Upper lobe of right lung (tissue), 1 donor: ENCODE measurements around the gene NME4. TPM values are rescaled to one million over a fixed set of nuclear protein-coding genes. Genes with fewer than 3 reads are reported as not detected.

Experiments used
- ATAC-seq: fragments of 200-7000 bp; cut with Tn5 transposase; one replicate; pipeline ENCODE4 v1.9.1; 2020; ENCODE audit warnings: mild to moderate bottlenecking, moderate library complexity
- DNase-seq: peaks from one replicate; pipeline ENCODE4 v3.0.0-alpha.2; 2020
- H3K27ac ChIP-seq: fragments of 200-600 bp; one replicate; pipeline ENCODE4 v1.8.0; 2022
- H3K27me3 ChIP-seq: fragments of 200-600 bp; one replicate; pipeline ENCODE4 v1.8.0; 2022; ENCODE audit warnings: mild to moderate bottlenecking
- H3K36me3 ChIP-seq: fragments of 200-600 bp; one replicate; pipeline ENCODE4 v1.8.0; 2022
- H3K4me1 ChIP-seq: fragments of 200-600 bp; one replicate; pipeline ENCODE4 v1.8.0; 2022
- H3K4me3 ChIP-seq: fragments of 200-600 bp; one replicate; pipeline ENCODE4 v1.8.0; 2022; ENCODE audit warnings: mild to moderate bottlenecking
- H3K9me3 ChIP-seq: fragments of 200-600 bp; one replicate; pipeline ENCODE4 v1.8.0; 2022
- CTCF ChIP-seq: fragments of 200-600 bp; IDR thresholded peaks from one replicate; pipeline ENCODE4 v1.8.0; 2022; ENCODE audit warnings: antibody characterized with exemption
- intact Hi-C: fragments of 100-400 bp; cut with DNase I; formaldehyde crosslinking; loops from one replicate; pipeline ENCODE4 v1.11.0; 2022
- total RNA-seq: library from RNA; stranded (reverse); fragmentation: NEBNext Ultra II Directional; extraction: Animal tissue kit (Norgen Biotek cat#: 25700); gene quantifications from one replicate; pipeline ENCODE4 v1.2.1, GENCODE V29; 2021
- donor health status: DM: no; HTN: yes; CAD: no; lungs with severe emphysema.

The NME4 gene
- total RNA-seq, 1 donor from 2014 or later, result 45.6 TPM

DNA sequence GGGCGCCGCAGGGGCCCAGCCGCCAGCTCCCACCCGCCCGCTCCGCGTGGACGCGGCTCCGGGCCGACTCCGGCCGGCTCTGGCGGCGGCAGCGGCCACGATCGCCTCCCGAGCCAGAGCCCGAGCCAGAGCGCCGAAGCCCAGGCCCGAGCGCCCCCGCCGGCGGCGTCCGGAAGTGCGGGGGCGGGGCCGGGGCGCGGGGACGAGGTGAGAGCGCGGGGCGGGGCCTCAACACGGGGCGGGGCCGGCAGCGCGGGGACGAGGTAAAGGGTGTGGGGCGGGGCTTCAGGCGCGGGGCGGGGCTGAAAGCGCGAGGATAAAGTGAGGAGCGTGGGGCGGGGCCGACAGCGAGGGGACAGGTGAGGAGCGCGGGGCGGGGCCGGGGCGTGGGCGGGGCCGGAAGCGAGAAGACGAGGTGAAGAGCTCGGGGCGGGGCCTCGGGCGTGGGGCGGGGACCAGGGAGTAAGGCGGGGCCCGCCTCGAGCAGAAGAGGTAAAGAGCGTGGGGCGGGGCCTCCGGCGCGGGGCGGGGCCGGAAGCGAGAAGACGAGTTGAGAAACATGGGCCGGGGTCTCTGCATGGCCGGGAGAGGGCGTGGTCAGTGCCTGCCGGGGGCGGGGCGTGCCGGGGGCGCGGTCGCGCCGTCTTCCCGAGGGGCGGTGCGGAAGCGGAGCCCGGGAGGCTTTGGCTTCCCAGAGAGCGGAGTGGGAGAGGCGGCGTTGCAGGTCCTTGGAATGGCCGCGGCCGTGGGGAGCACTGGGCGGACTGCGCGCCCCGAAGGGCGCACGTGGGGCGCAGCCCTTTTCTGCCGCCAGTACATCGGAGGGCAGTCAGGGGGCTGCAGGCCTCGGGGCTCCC lies 44.2 kb upstream of the NME4 start, which contains the start of gene AXIN1:
Gene AXIN1, minus strand, starts transcription at position 177 of the 857 bp plus-strand sequence. CDS start 5,698 bp downstream, outside the sequence.
- no peaks in the 10 kb centered on the region for H3K27me3 ChIP-seq
- peaks cover 8% of the 10 kb centered on the region for H3K36me3 ChIP-seq
- intact Hi-C loops, result loop anchor here (10.0 kb wide), 1 partner anchor 118 kb away; the partner anchor contains the start of gene FAM234A
- ATAC-seq (peak; percentile 94), DNase-seq (peak; percentile 100)
- H3K27ac ChIP-seq, result peak within 1 kb of the TSS; percentile 68
- H3K4me3 ChIP-seq, result peak within 1 kb of the TSS; percentile 69
- H3K9me3 ChIP-seq, result no peaks in the 10 kb centered on the region
- peak; percentile 27 for TF ChIP-seq CTCF
- peaks cover 10% of the 10 kb centered on the region for H3K4me1 ChIP-seq

DNA sequence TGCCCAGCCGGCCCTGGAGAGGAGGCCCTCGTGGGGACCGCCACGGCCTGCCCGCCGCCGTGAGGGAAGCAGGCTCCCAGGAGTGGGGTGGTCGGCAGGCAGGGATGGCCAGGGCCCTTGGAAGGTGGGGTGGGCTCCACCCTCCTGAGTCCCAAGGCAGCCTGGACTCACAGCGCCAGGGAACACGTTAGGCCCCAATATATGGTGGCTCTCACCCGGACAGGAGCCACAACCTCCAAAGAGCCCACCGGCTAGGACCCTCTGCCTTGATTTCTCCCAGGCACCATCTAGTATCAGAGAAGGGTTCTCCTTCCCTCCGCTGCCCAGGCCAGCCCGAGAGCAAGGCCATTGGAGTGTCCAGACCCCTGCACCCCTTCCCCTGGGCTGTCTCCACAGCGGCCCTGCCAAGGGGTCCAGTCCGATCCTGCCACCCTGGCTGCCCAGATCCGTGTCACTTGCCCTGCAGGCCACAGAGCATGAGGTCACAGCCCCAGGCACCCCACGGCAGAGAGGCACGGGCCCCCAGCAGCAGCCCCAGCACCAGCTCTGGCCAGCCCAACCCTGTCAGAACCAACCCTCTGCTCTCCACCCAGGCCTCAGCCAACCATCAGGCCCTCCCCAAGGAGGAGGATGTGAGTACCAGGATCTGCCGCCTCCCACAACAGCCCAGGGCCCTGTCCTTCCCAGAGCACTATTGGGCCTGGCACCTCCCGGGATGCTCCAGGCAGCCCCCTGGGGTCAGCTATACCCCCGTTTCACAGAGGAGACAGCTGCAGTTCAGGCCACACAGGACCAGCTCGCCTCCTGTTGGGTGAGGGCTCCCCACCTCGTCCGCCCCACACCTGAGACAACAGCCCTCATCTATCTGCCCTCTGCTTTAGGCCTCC lies 43.4 kb upstream of the NME4 start:
- Histone ChIP-seq H3K4me1 (peaks cover 10% of the 10 kb centered on the region), H3K27ac (peak overlapping the region; percentile 32), H3K27me3 (no peaks in the 10 kb centered on the region), H3K36me3 (peaks cover 8% of the 10 kb centered on the region), H3K9me3 (no peaks in the 10 kb centered on the region), H3K4me3 (peak overlapping the region; percentile 49)
- ATAC-seq (no peak), DNase-seq (peak; percentile 72)
- intact Hi-C loops, result loop anchor here (10.0 kb wide), 1 partner anchor 119 kb away; the partner anchor contains the start of gene FAM234A
- no peak for TF ChIP-seq CTCF

DNA sequence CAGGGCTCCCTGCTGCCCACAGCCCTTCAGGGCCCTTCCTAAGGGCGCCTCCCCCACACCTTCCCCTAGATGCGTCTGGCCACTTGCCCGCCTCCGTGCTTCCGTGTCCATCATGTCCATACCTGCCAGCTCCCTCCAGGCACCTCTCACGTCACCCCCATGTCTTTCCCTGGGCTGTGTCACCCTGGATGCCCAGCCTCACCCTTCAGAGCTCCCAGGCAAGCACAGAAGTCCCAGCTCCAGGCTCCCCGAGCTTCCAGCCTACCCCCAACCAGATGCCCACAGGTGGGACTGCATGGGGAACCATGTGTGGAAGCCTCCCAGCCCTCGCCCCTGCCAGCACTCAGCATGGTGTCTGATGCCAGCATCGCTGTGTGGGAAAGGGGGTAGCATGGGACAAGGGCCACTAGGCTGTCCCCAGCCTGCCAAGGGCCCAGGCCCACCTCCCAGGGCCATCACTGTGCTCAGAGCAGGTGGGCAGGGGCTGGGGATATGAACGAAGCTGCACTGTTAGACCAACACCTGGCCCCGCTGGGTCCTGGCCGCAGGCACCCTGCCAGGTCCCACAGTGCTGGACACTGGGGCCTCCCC lies 42.6 kb upstream of the NME4 start:
- H3K27me3 ChIP-seq, result no peaks in the 10 kb centered on the region
- H3K4me1 ChIP-seq, result peaks cover 10% of the 10 kb centered on the region
- no peaks in the 10 kb centered on the region for H3K9me3 ChIP-seq
- no peak for TF ChIP-seq CTCF
- intact Hi-C loops, result loop anchor here (10.0 kb wide), 1 partner anchor 120 kb away; the partner anchor contains the start of gene FAM234A
- DNase-seq (no peak), ATAC-seq (no peak)
- H3K36me3 ChIP-seq, result peaks cover 8% of the 10 kb centered on the region
- no peak overlapping the region for H3K4me3 ChIP-seq
- no peak overlapping the region for H3K27ac ChIP-seq

- Histone ChIP-seq H3K4me1 (peaks cover 10% of the 10 kb centered on the region), H3K9me3 (no peaks in the 10 kb centered on the region), H3K27ac (no peak overlapping the region), H3K36me3 (peaks cover 8% of the 10 kb centered on the region), H3K27me3 (no peaks in the 10 kb centered on the region), H3K4me3 (no peak overlapping the region)
- TF ChIP-seq CTCF, result no peak
- DNase-seq (no peak), ATAC-seq (no peak)
- intact Hi-C loops, result loop anchor here (10.0 kb wide), 1 partner anchor 120 kb away; the partner anchor contains the start of gene FAM234A
These were observed 42.0 kb upstream of the NME4 start for GRCh38 chr16:354971-355461.

- intact Hi-C loops, result loop anchor here (10.0 kb wide), 1 partner anchor 122 kb away; the partner anchor contains the start of gene FAM234A
- DNase-seq, result no peak
- no peak for TF ChIP-seq CTCF
- Histone ChIP-seq H3K27me3 (no peaks in the 10 kb centered on the region), H3K36me3 (no peaks in the 10 kb centered on the region), H3K27ac (no peak overlapping the region), H3K9me3 (no peaks in the 10 kb centered on the region), H3K4me3 (no peak overlapping the region), H3K4me1 (peaks cover 5% of the 10 kb centered on the region)
- ATAC-seq, result no peak
These were observed 40.3 kb upstream of the NME4 start for GRCh38 chr16:356741-357140.
